SK-N-SH (cell line): ENCODE measurements around the gene CNTFR. TPM values are rescaled to one million over a fixed set of nuclear protein-coding genes. Genes with fewer than 3 reads are reported as not detected.

Source experiments
- CTCF ChIA-PET: fragments of 300-600, 350-600 bp; formaldehyde crosslinking; extraction: SDS; loops from one replicate; lab custom pipeline; 2021; lab: Yijun Ruan, JAX
- POLR2A ChIA-PET: fragments of 350-600 bp; sonication (Branson Sonifier 250); formaldehyde crosslinking; extraction: SDS; loops from one replicate; lab custom pipeline; 2020; ENCODE audit warnings: antibody characterized with exemption, inconsistent platforms; lab: Yijun Ruan, JAX
- DNase-seq: peaks from one replicate; pipeline ENCODE4 v3.0.0; 2012
- H2AFZ ChIP-seq: fragments of 200-600 bp; sonication (generic); 2 replicates; pipeline ENCODE4 v1.8.1; 2016; ENCODE audit warnings: antibody characterized with exemption, mild to moderate bottlenecking, low read depth
- H3F3A ChIP-seq: fragments of 200-600 bp; sonication (generic); replicated peaks from 2 replicates; pipeline ENCODE3; 2016; ENCODE audit warnings: antibody characterized with exemption, mild to moderate bottlenecking; ENCODE audit not compliant: insufficient read depth
- H3K27ac ChIP-seq, 2 experiments: fragments of 200-500 bp in 1 of 2; fragments of 200-600 bp in 1 of 2; sonication (Bioruptor generic) in 1 of 2; sonication (generic), shearing (Covaris generic) in 1 of 2; 2 replicates each; pipeline versions ENCODE4 v1.5.1 to v1.6.1; 2014 to 2016; ENCODE audit warnings: low read depth in 2 of 2, inconsistent platforms in 1 of 2, low read length in 1 of 2, mild to moderate bottlenecking in 1 of 2, mixed read lengths in 1 of 2
- H3K27me3 ChIP-seq: fragments of 200-600 bp; sonication (generic), shearing (Covaris generic); 2 replicates; pipeline ENCODE4 v1.6.1; 2016; ENCODE audit warnings: mixed run types; ENCODE audit not compliant: insufficient read depth
- H3K36me3 ChIP-seq, 2 experiments: fragments of 200-500 bp in 1 of 2; fragments of 200-600 bp in 1 of 2; sonication (Bioruptor generic) in 1 of 2; sonication (generic) in 1 of 2; replicated peaks in 1 of 2; 2 replicates each; pipeline versions ENCODE3 to v1.5.1; 2014 to 2016; ENCODE audit warnings: low read length in 1 of 2, mild to moderate bottlenecking in 1 of 2; ENCODE audit not compliant: insufficient read depth in 2 of 2, control insufficient read depth in 1 of 2
- H3K4me1 ChIP-seq, 2 experiments: fragments of 200-500 bp in 1 of 2; fragments of 200-600 bp in 1 of 2; sonication (Bioruptor generic) in 1 of 2; sonication (generic), shearing (Covaris generic) in 1 of 2; 2 replicates each; pipeline versions ENCODE4 v1.5.1 to v1.6.1; 2014 to 2016; ENCODE audit warnings: low read depth in 1 of 2, low read length in 1 of 2, mixed run types in 1 of 2; ENCODE audit not compliant: insufficient read depth in 2 of 2, control insufficient read depth in 1 of 2
- H3K4me2 ChIP-seq: fragments of 200-600 bp; sonication (generic), shearing (Covaris generic); 2 replicates; pipeline ENCODE4 v1.6.1; 2017; ENCODE audit warnings: mixed run types
- H3K4me3 ChIP-seq, 2 experiments: fragments of 200-500 bp in 1 of 2; fragments of 200-600 bp in 1 of 2; sonication (Bioruptor generic) in 1 of 2; sonication (generic), shearing (Covaris generic) in 1 of 2; 2 replicates each; pipeline versions ENCODE4 v1.5.1 to v1.8.1; 2014 to 2016; ENCODE audit warnings: low read depth in 2 of 2, inconsistent platforms in 1 of 2, low read length in 1 of 2, mild to moderate bottlenecking in 1 of 2, mixed read lengths in 1 of 2, moderate library complexity in 1 of 2
- H3K79me2 ChIP-seq: fragments of 200-600 bp; sonication (generic); 2 replicates; pipeline ENCODE4 v1.8.1; 2017; ENCODE audit warnings: mild to moderate bottlenecking; ENCODE audit not compliant: insufficient read depth
- H3K9ac ChIP-seq: fragments of 200-600 bp; sonication (generic); 2 replicates; pipeline ENCODE4 v1.6.1; 2017; ENCODE audit warnings: mixed run types
- H3K9me2 ChIP-seq: fragments of 200-600 bp; sonication (generic); 2 replicates; pipeline ENCODE4 v1.6.1; 2017; ENCODE audit warnings: mixed run types
- H3K9me3 ChIP-seq: fragments of 200-600 bp; sonication (generic); 2 replicates; pipeline ENCODE4 v1.6.1; 2017; ENCODE audit warnings: mixed run types, mild to moderate bottlenecking, moderate library complexity
- H4K20me1 ChIP-seq: fragments of 200-600 bp; sonication (generic); 2 replicates; pipeline ENCODE4 v1.6.1; 2017; ENCODE audit warnings: mild to moderate bottlenecking, mixed run types; ENCODE audit not compliant: insufficient read depth
- CHD2 ChIP-seq: fragments of 150-350 bp; IDR thresholded peaks from 2 replicates; pipeline ENCODE4 v1.6.1; 2018; ENCODE audit warnings: low read length; ENCODE audit not compliant: partially characterized antibody
- CTCF ChIP-seq: fragments of 200-600 bp; sonication (generic); IDR thresholded peaks from 2 replicates; pipeline ENCODE4 v1.6.1; 2017; ENCODE audit warnings: antibody characterized with exemption, mild to moderate bottlenecking, moderate library complexity
- FOSL2 ChIP-seq: IDR thresholded peaks from 2 replicates; pipeline ENCODE4 v1.4.0; 2012; ENCODE audit warnings: low read depth, mild to moderate bottlenecking, moderate library complexity, borderline replicate concordance
- GABPA ChIP-seq: IDR thresholded peaks from 2 replicates; pipeline ENCODE4 v1.4.0; 2012; ENCODE audit warnings: low read depth, mild to moderate bottlenecking
- JUND ChIP-seq: IDR thresholded peaks from 2 replicates; pipeline ENCODE4 v1.4.0; 2012
- MAX ChIP-seq: IDR thresholded peaks from 2 replicates; pipeline ENCODE4 v1.4.0; 2012; ENCODE audit warnings: low read depth
- MXI1 ChIP-seq: IDR thresholded peaks from 2 replicates; pipeline ENCODE4 v1.6.1; 2012; ENCODE audit warnings: mild to moderate bottlenecking, low read depth, low read length, improper control_type of control experiment
- POLR2AphosphoS5 ChIP-seq: IDR thresholded peaks from 2 replicates; pipeline ENCODE4 v1.6.1; 2012; ENCODE audit warnings: low read depth, low read length
- RAD21 ChIP-seq: IDR thresholded peaks from 2 replicates; pipeline ENCODE4 v1.6.1; 2012; ENCODE audit warnings: mild to moderate bottlenecking, low read length
- REST ChIP-seq: IDR thresholded peaks from 2 replicates; pipeline ENCODE4 v1.6.1; 2012; ENCODE audit warnings: mild to moderate bottlenecking, low read depth, low read length, moderate library complexity
- RFX5 ChIP-seq: IDR thresholded peaks from 2 replicates; pipeline ENCODE4 v1.6.1; 2012; ENCODE audit warnings: mild to moderate bottlenecking, improper control_type of control experiment, low read length
- RXRA ChIP-seq: IDR thresholded peaks from 2 replicates; pipeline ENCODE4 v1.4.0; 2012; ENCODE audit warnings: low read depth, mild to moderate bottlenecking, borderline replicate concordance
- TAF1 ChIP-seq: IDR thresholded peaks from 2 replicates; pipeline ENCODE4 v1.6.1; 2012; ENCODE audit warnings: low read depth, mild to moderate bottlenecking, low read length, moderate library complexity, borderline replicate concordance
- TCF12 ChIP-seq: IDR thresholded peaks from 2 replicates; pipeline ENCODE4 v1.4.0; 2012
- WGBS: methylation state at CpG from one replicate; pipeline ENCODE4 v1.1.6; 2017; ENCODE audit warnings: low lambda C conversion rate; 5-methylcytosine and 5-hydroxymethylcytosine counted together
- polyA plus RNA-seq, 3 experiments: library from polyadenylated mRNA; depleted of rRNA; stranded (reverse); fragments of >200 nt; gene quantifications; 2 replicates each; pipeline ENCODE4 v1.2.3, GENCODE V29; 2012
- TF ChIP-seq, protein P1 (sequence below): IDR thresholded peaks from 2 replicates; pipeline ENCODE4 v1.4.0; 2012; ENCODE audit warnings: low read depth, borderline replicate concordance
- TF ChIP-seq, protein P2 (sequence below): IDR thresholded peaks from 2 replicates; pipeline ENCODE4 v1.4.0; 2012; ENCODE audit warnings: low read depth, borderline replicate concordance
- TF ChIP-seq, protein P3 (sequence below): fragments of 150-350 bp; IDR thresholded peaks from 2 replicates; pipeline ENCODE4 v1.6.1; 2016; ENCODE audit warnings: mild to moderate bottlenecking, low read depth, low read length

Gene CNTFR
- polyA plus RNA-seq, 1 of the 3 experiments (the other 2 are of a cell fraction) = 1.8 TPM

GRCh38 chr9:34555500-34555899 is 34.0 kb downstream of the CNTFR start:
- H4K20me1 ChIP-seq = no peaks in the 10 kb centered on the region
- H3K4me1 ChIP-seq = peaks cover 0 to 79% of the 10 kb centered on the region in 2 experiments; a peak in 1 of 4 replicates
- H3K36me3 ChIP-seq = no peaks in the 10 kb centered on the region
- H3K4me2 ChIP-seq = no peak overlapping the region
- 78% methylated on average over 5 of the region's 5 CpGs for WGBS
- no peak overlapping the region for H2AFZ ChIP-seq
- H3F3A ChIP-seq = no peaks in the 10 kb centered on the region
- peak overlapping the region in 1 of 2 experiments; percentile 91; a peak in 2 of 4 replicates for H3K27ac ChIP-seq
- no peak for TF ChIP-seq TCF12
- TF ChIP-seq JUND = no peak
- TF ChIP-seq RFX5 = no peak
- no peak for TF ChIP-seq GABPA
- TF ChIP-seq RAD21 = no peak
- TF ChIP-seq FOSL2 = no peak
- TF ChIP-seq MXI1 = no peak
- TF ChIP-seq, protein P1, sequence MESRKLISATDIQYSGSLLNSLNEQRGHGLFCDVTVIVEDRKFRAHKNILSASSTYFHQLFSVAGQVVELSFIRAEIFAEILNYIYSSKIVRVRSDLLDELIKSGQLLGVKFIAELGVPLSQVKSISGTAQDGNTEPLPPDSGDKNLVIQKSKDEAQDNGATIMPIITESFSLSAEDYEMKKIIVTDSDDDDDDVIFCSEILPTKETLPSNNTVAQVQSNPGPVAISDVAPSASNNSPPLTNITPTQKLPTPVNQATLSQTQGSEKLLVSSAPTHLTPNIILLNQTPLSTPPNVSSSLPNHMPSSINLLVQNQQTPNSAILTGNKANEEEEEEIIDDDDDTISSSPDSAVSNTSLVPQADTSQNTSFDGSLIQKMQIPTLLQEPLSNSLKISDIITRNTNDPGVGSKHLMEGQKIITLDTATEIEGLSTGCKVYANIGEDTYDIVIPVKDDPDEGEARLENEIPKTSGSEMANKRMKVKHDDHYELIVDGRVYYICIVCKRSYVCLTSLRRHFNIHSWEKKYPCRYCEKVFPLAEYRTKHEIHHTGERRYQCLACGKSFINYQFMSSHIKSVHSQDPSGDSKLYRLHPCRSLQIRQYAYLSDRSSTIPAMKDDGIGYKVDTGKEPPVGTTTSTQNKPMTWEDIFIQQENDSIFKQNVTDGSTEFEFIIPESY = no peak
- TF ChIP-seq POLR2AphosphoS5 = no peak
- no peak for TF ChIP-seq REST
- TF ChIP-seq TAF1 = no peak
- TF ChIP-seq, protein P2, sequence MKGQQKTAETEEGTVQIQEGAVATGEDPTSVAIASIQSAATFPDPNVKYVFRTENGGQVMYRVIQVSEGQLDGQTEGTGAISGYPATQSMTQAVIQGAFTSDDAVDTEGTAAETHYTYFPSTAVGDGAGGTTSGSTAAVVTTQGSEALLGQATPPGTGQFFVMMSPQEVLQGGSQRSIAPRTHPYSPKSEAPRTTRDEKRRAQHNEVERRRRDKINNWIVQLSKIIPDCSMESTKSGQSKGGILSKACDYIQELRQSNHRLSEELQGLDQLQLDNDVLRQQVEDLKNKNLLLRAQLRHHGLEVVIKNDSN = no peak
- TF ChIP-seq CHD2 = no peak
- TF ChIP-seq MAX = no peak
- no peak for TF ChIP-seq CTCF
- TF ChIP-seq, protein P3, sequence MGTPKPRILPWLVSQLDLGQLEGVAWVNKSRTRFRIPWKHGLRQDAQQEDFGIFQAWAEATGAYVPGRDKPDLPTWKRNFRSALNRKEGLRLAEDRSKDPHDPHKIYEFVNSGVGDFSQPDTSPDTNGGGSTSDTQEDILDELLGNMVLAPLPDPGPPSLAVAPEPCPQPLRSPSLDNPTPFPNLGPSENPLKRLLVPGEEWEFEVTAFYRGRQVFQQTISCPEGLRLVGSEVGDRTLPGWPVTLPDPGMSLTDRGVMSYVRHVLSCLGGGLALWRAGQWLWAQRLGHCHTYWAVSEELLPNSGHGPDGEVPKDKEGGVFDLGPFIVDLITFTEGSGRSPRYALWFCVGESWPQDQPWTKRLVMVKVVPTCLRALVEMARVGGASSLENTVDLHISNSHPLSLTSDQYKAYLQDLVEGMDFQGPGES = no peak
- TF ChIP-seq RXRA = no peak
- TF ChIP-seq, all 33 proteins: peak for 0
- H3K27me3 ChIP-seq = no peaks in the 10 kb centered on the region; the same call in 1 of the 2 replicates
- no peak for DNase-seq
- H3K4me3 ChIP-seq = no peak overlapping the region
- ChIA-PET CTCF (interaction anchor here (0.6 to 18.0 kb wide), 10 partner anchors 9 to 223 kb away, joined by 3 to 507 read pairs (median 5); partner anchors contain the start of gene CNTFR), POLR2A (interaction anchor here (1.3 to 2.3 kb wide), 4 partner anchors 15 to 36 kb away, joined by 3 to 10 read pairs (median 6); no protein-coding TSS in a partner anchor)
- no peak overlapping the region for H3K9ac ChIP-seq
- no peaks in the 10 kb centered on the region for H3K9me2 ChIP-seq
- no peaks in the 10 kb centered on the region for H3K79me2 ChIP-seq
- H3K9me3 ChIP-seq = no peaks in the 10 kb centered on the region
